OCI-LY7 (cell line): ENCODE measurements around the gene PLCB3. TPM values are rescaled to one million over a fixed set of nuclear protein-coding genes. Genes with fewer than 3 reads are reported as not detected.

Source experiments
- BruUV-seq: library from RNA; stranded (reverse); fragments of 400-500 nt; replicated peaks from 2 replicates; lab custom pipeline; 2021; lab: Mats Ljungman, UMichigan
- CTCF ChIA-PET: fragments of 300-600 bp; sonication (Branson Sonifier 250); formaldehyde crosslinking; loops from one replicate; lab custom pipeline; 2022; ENCODE audit warnings: antibody characterized with exemption; ENCODE audit not compliant: unreplicated experiment; lab: Charles Lee
- POLR2A ChIA-PET: fragments of 300-600 bp; sonication (Branson Sonifier 250); formaldehyde crosslinking; loops from one replicate; lab custom pipeline; 2022; ENCODE audit warnings: antibody characterized with exemption; lab: Charles Lee
- DNase-seq: peaks from one replicate; pipeline ENCODE4 v3.0.0-alpha.2; 2015; ENCODE audit warnings: low spot score
- H2AFZ ChIP-seq: fragments of 200-600 bp; sonication (generic), shearing (Covaris generic); 2 replicates; pipeline ENCODE4 v1.6.1; 2014; ENCODE audit warnings: mild to moderate bottlenecking, antibody characterized with exemption, low read length, moderate library complexity
- H3K27ac ChIP-seq: fragments of 200-600 bp; sonication (generic); 2 replicates; pipeline ENCODE4 v1.5.1; 2014; ENCODE audit warnings: mixed run types, low read depth, mild to moderate bottlenecking, moderate library complexity, low read length, inconsistent platforms; ENCODE audit not compliant: poor library complexity, severe bottlenecking
- H3K36me3 ChIP-seq: fragments of 200-600 bp; sonication (generic); 2 replicates; pipeline ENCODE4 v1.6.1; 2014; ENCODE audit warnings: mild to moderate bottlenecking, antibody characterized with exemption, low read length, moderate library complexity, mixed read lengths; ENCODE audit not compliant: insufficient read depth
- H3K4me1 ChIP-seq: fragments of 200-600 bp; sonication (generic); 2 replicates; pipeline ENCODE4 v1.5.1; 2014; ENCODE audit warnings: mild to moderate bottlenecking, low read length; ENCODE audit not compliant: insufficient read depth, poor library complexity, severe bottlenecking
- H3K4me2 ChIP-seq: fragments of 200-600 bp; sonication (generic); 2 replicates; pipeline ENCODE4 v1.6.1; 2014; ENCODE audit warnings: mild to moderate bottlenecking, low read length
- H3K4me3 ChIP-seq: fragments of 200-600 bp; sonication (generic); 2 replicates; pipeline ENCODE4 v1.5.1; 2014; ENCODE audit warnings: mild to moderate bottlenecking, low read depth, low read length; ENCODE audit not compliant: poor library complexity, severe bottlenecking
- H3K79me2 ChIP-seq: fragments of 200-600 bp; sonication (generic); 2 replicates; pipeline ENCODE4 v1.6.1; 2016; ENCODE audit warnings: low read depth, mild to moderate bottlenecking, low read length, moderate library complexity, mixed read lengths; ENCODE audit not compliant: insufficient read depth
- H3K9me2 ChIP-seq: fragments of 200-600 bp; sonication (generic); 2 replicates; pipeline ENCODE4 v1.6.1; 2016; ENCODE audit warnings: mild to moderate bottlenecking, low read length, mixed read lengths; ENCODE audit not compliant: insufficient read depth
- H3K9me3 ChIP-seq: fragments of 200-600 bp; sonication (generic); 2 replicates; pipeline ENCODE4 v1.6.1; 2014; ENCODE audit warnings: mild to moderate bottlenecking, mixed run types, low read length, mixed read lengths
- H4K20me1 ChIP-seq: fragments of 200-600 bp; sonication (generic); 2 replicates; pipeline ENCODE4 v1.6.1; 2014; ENCODE audit warnings: mild to moderate bottlenecking, antibody characterized with exemption, low read length, moderate library complexity, mixed read lengths; ENCODE audit not compliant: insufficient read depth
- EZH2phosphoT487 ChIP-seq: fragments of 200-600 bp; sonication (generic); IDR thresholded peaks from 2 replicates; pipeline ENCODE4 v1.6.1; 2018; ENCODE audit warnings: low read depth, borderline replicate concordance, mild to moderate bottlenecking, mixed run types, antibody characterized with exemption, low read length, moderate library complexity, mixed read lengths
- intact Hi-C: fragments of 100-400 bp; cut with micrococcal nuclease; formaldehyde crosslinking; loops from one replicate; pipeline ENCODE4 v1.10.0; 2022; ENCODE audit not compliant: unreplicated experiment
- total RNA-seq, 2 experiments: library from RNA; depleted of rRNA in 1 of 2; stranded (reverse); fragments of >200 nt in 1 of 2; shearing (Covaris generic) in 1 of 2; gene quantifications; 2 replicates each; pipeline ENCODE4 v1.2.3, GENCODE V29; 2014 to 2022
- TF ChIP-seq, protein P1 (sequence below): fragments of 200-600 bp; sonication (generic); conservative IDR thresholded peaks from 2 replicates; pipeline ENCODE4 v1.5.1; 2014; ENCODE audit warnings: mild to moderate bottlenecking, antibody characterized with exemption, low read length, moderate library complexity, mixed read lengths

Gene PLCB3
- total RNA-seq, 2 experiments from 2014 or later, result 7.6 to 10.3 TPM

DNA sequence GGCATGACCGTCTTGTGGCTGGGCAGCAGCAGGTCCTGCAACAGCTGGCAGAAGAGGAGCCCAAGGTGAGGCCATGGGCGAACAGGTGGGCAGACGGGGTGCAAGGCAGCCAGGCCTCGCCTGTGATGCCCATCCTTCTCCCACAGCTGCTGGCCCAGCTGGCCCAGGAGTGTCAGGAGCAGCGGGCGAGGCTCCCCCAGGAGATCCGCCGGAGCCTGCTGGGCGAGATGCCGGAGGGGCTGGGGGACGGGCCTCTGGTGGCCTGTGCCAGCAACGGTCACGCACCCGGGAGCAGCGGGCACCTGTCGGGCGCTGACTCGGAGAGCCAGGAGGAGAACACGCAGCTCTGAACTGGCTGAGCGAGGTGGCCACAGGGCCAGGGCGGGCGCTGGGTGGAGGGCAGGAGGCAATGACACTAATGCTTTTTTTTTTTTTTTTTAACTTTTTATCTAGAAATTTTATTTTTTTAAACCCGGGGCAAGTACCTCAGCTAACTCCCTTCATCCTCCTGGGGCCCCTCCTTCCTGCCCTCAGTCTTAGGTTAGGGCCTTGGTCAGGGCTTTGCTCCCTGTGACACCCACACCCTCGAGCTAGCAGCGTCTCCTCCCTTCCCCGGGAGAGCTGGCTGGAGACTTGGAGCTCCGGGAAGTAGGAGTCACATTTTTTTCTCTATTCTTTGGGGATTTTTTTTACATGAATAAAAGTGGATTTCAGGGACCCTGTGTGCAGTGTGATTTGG, 16.0 kb downstream of the PLCB3 start:
- H3K4me2 ChIP-seq, result no peak overlapping the region; the same call in 1 of the 2 replicates
- intact Hi-C loops, result no loop called here
- H3K79me2 ChIP-seq, result peaks cover 7% of the 10 kb centered on the region; the same call in 1 of the 2 replicates
- peaks cover 23% of the 10 kb centered on the region for H3K4me1 ChIP-seq
- ChIA-PET POLR2A (interaction anchor here (1.1 kb wide), 2 partner anchors 13 to 62 kb away, joined by 3 to 6 read pairs; no protein-coding TSS in a partner anchor), CTCF (no interaction called here)
- DNase-seq, result no peak
- no peak overlapping the region for H3K4me3 ChIP-seq
- H3K36me3 ChIP-seq, result no peaks in the 10 kb centered on the region
- TF ChIP-seq, protein P1, sequence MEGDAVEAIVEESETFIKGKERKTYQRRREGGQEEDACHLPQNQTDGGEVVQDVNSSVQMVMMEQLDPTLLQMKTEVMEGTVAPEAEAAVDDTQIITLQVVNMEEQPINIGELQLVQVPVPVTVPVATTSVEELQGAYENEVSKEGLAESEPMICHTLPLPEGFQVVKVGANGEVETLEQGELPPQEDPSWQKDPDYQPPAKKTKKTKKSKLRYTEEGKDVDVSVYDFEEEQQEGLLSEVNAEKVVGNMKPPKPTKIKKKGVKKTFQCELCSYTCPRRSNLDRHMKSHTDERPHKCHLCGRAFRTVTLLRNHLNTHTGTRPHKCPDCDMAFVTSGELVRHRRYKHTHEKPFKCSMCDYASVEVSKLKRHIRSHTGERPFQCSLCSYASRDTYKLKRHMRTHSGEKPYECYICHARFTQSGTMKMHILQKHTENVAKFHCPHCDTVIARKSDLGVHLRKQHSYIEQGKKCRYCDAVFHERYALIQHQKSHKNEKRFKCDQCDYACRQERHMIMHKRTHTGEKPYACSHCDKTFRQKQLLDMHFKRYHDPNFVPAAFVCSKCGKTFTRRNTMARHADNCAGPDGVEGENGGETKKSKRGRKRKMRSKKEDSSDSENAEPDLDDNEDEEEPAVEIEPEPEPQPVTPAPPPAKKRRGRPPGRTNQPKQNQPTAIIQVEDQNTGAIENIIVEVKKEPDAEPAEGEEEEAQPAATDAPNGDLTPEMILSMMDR, result no peak
- TF ChIP-seq EZH2phosphoT487, result no peak
- H4K20me1 ChIP-seq, result no peaks in the 10 kb centered on the region
- H3K9me2 ChIP-seq, result no peaks in the 10 kb centered on the region
- no peak overlapping the region for H2AFZ ChIP-seq
- no peaks in the 10 kb centered on the region for H3K9me3 ChIP-seq
- no TSS peak for BruUV-seq
- H3K27ac ChIP-seq, result no peak overlapping the region

DNA sequence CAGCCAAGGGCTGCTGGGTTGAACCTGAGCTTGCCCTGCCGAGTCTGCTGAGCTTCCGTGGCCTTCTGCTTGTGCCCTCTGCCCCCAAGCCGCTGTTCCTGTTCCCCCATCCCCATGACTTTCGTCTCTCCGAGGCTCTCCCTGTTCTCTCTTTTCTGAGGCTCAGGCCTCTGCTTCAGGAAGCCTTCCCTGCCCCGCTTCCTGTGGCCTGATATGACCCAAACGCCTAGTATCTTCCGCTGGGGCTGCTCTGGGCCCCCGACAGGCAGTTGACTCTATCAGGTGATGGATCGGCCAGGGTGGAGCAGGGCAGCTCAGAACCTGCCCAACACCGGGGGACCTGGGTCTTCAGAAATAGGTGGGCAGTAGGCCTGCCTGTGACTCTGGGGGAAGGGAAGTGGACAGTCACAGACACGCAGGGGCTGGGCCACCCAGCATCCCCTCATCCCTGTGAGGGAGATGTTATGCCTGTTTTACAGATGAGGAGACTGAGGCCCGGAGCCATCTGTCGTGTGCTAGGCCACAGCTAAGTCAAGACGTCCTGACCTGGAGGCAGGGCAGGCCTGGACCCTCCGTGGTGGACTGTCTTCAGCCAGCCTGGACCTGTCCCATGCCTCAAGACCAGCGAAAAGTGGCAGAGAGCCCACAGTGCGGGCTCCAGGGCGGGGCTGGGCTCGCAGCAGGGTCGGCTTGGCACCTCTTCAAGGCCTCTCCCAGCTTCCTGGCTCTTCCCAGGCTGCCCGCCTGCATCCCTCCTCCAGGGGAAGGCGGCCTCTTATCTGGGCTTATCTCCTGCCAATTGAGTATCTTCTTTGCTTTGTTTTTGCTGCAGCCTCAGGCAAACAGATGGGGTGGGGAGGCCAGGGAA, 16.9 kb downstream of the PLCB3 start:
- Histone ChIP-seq H3K4me3 (peak overlapping the region; percentile 86), H3K9me2 (no peaks in the 10 kb centered on the region), H3K9me3 (no peaks in the 10 kb centered on the region), H3K27ac (peak overlapping the region; percentile 91), H3K4me2 (peak overlapping the region; percentile 74), H4K20me1 (no peaks in the 10 kb centered on the region), H3K4me1 (peaks cover 27% of the 10 kb centered on the region), H3K36me3 (no peaks in the 10 kb centered on the region), H2AFZ (no peak overlapping the region), H3K79me2 (peaks cover 11% of the 10 kb centered on the region; the same call in 1 of the 2 replicates)
- no TSS peak for BruUV-seq
- ChIA-PET POLR2A (interaction anchor here (1.1 kb wide), 2 partner anchors 14 to 63 kb away, joined by 3 to 6 read pairs; no protein-coding TSS in a partner anchor), CTCF (interaction anchor here (0.5 to 0.6 kb wide), 2 partner anchors 21 to 591 kb away, joined by 3 to 7 read pairs; no protein-coding TSS in a partner anchor)
- intact Hi-C loops, result no loop called here
- no peak for DNase-seq
- TF ChIP-seq, protein P1, result no peak
- TF ChIP-seq EZH2phosphoT487, result no peak
